Measurements from ENCODE around the gene SLC26A11.

DNA sequence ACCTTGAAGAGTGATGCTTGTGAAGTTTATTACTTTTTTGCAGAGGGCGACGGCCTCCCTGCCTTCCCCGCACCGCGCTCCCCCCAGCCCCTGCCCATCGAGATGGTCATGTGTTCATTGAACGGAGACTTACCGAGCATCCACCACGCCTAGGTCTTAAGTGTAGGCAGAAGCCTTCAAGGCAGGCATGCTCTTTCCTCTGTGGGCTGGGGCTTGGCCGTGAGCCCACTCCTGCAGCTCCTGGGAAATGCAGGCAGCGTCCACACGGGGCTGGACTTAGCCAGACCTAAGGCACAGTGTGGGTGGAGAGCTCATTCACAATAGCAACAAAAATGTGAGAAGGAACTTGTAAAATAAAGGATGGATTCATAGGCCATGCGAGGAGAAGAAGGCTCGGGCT, 59.7 kb downstream of the SLC26A11 start:
- TF ChIP-seq, protein P1, sequence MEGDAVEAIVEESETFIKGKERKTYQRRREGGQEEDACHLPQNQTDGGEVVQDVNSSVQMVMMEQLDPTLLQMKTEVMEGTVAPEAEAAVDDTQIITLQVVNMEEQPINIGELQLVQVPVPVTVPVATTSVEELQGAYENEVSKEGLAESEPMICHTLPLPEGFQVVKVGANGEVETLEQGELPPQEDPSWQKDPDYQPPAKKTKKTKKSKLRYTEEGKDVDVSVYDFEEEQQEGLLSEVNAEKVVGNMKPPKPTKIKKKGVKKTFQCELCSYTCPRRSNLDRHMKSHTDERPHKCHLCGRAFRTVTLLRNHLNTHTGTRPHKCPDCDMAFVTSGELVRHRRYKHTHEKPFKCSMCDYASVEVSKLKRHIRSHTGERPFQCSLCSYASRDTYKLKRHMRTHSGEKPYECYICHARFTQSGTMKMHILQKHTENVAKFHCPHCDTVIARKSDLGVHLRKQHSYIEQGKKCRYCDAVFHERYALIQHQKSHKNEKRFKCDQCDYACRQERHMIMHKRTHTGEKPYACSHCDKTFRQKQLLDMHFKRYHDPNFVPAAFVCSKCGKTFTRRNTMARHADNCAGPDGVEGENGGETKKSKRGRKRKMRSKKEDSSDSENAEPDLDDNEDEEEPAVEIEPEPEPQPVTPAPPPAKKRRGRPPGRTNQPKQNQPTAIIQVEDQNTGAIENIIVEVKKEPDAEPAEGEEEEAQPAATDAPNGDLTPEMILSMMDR (conservative IDR thresholded peaks at IDR 0.05 in 1 of 2, IDR thresholded peaks at IDR 0.05 in 1 of 2; ENCODE audit: extremely low read depth in 1 of 2, insufficient read depth in 1 of 2, low read depth in 1 of 2, low read length in 2 of 2), result no peak
- no peak for TF ChIP-seq EZH2 (IDR thresholded peaks at IDR 0.05; ENCODE audit: borderline replicate concordance, low read length)
